NT2/D1 (cell line): ENCODE results near the gene PKHD1.
"Not testable (repeated sequence)": the region's sequence is repeated elsewhere in the genome, so short reads cannot be mapped to it uniquely, and the experiment has no call there.

Source experiments
- DNase-seq: peaks from one replicate; pipeline ENCODE4 v3.0.0-alpha.2; 2011; ENCODE audit warnings: low read depth, low spot score
- H3K27me3 ChIP-seq: 2 replicates; pipeline ENCODE4 v1.6.0; 2011; ENCODE audit warnings: mild to moderate bottlenecking; ENCODE audit not compliant: insufficient read length, insufficient read depth
- H3K36me3 ChIP-seq: 2 replicates; pipeline ENCODE4 v1.6.1; 2011; ENCODE audit warnings: mild to moderate bottlenecking, low read length, mixed read lengths; ENCODE audit not compliant: insufficient read depth, insufficient read length
- H3K4me1 ChIP-seq: 2 replicates; pipeline ENCODE4 v1.5.1; 2011; ENCODE audit not compliant: insufficient read depth, insufficient read length
- H3K4me3 ChIP-seq: 2 replicates; pipeline ENCODE4 v1.5.1; 2011; ENCODE audit warnings: low read depth; ENCODE audit not compliant: insufficient read length
- H3K9ac ChIP-seq: 2 replicates; pipeline ENCODE4 v1.6.0; 2011; ENCODE audit warnings: low read depth; ENCODE audit not compliant: insufficient read length
- H3K9me3 ChIP-seq: 2 replicates; pipeline ENCODE4 v1.5.1; 2011; ENCODE audit warnings: mild to moderate bottlenecking, low read length; ENCODE audit not compliant: insufficient read depth
- SUZ12 ChIP-seq: IDR thresholded peaks from 2 replicates; pipeline ENCODE4 v1.6.1; 2011; ENCODE audit not compliant: insufficient read length, insufficient read depth; ENCODE audit errors: extremely low read depth
- YY1 ChIP-seq: IDR thresholded peaks from 2 replicates; pipeline ENCODE4 v1.6.1; 2011; ENCODE audit not compliant: insufficient read length, insufficient read depth
- ZNF274 ChIP-seq: IDR thresholded peaks from 2 replicates; pipeline ENCODE4 v1.6.1; 2011; ENCODE audit warnings: mild to moderate bottlenecking, low read depth, low read length

The PKHD1 gene

DNA sequence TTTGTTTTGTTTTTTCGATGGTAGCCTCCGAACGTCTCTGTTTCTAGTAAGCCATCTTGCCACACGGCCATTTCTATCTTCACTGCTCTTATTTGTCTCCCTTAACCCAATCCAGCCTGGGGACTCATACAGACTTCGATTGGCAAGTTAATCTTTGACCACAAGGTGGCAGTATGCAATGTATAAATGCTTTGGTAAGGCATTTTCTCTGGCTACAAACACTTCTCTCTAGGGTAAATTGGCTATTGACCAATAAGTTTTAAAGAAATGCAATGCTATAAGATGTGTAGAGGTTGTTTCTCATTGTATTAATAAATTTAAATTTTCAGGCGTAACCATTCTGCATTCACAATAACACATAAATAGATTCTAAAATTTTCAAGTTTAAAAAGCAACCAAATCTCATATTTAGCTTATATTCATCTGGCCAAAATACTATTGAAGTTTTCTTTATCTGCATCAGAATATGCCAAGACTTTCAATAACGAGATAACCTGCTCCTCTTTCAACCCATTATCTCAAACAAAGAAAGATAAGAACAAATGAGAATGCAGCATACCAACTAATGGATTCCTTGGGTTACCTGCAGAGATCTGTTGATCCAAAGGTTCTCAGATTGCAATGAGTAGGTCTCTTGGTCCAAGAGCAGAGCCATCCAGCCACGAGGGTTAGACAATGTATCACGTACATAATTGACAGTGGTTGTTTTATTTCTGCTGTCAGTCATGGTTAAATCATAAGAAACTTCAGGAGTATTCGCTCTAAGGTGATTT, 231.9 kb downstream of the PKHD1 start:
- no peak for TF ChIP-seq YY1
- TF ChIP-seq ZNF274, result no peak
- TF ChIP-seq SUZ12, result no peak
- Histone ChIP-seq H3K27me3 (no peaks in the 10 kb centered on the region), H3K9ac (no peak overlapping the region), H3K4me3 (no peak overlapping the region), H3K36me3 (no peaks in the 10 kb centered on the region), H3K4me1 (no peaks in the 10 kb centered on the region), H3K9me3 (no peaks in the 10 kb centered on the region)
- DNase-seq, result peak; percentile 70

DNA sequence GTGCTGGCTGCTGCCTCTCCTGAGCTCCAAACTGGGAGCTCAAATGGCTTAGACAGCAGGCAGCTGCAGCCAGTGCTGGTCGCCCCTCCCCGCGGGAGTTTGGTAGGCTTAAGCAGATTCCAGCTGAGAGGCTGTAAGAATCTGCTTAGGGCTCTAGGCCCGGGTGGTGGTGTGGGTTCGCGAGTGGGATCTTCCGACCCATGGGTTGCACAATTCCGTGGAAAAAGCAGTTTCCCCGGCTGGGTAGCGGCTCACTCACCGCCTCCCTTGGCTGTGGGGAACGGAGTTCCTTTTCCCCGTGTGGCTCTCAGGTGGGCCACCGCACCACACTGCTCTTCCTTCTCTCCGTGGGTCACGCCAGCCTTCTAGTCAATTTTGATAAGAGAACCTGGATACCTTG, 232.5 kb downstream of the PKHD1 start:
- Histone ChIP-seq H3K4me3 (no peak overlapping the region), H3K9ac (no peak overlapping the region), H3K36me3 (no peaks in the 10 kb centered on the region), H3K9me3 (no peaks in the 10 kb centered on the region), H3K4me1 (no peaks in the 10 kb centered on the region), H3K27me3 (no peaks in the 10 kb centered on the region)
- TF ChIP-seq ZNF274, result no peak
- TF ChIP-seq YY1, result no peak
- TF ChIP-seq SUZ12, result no peak
- no peak for DNase-seq

DNA sequence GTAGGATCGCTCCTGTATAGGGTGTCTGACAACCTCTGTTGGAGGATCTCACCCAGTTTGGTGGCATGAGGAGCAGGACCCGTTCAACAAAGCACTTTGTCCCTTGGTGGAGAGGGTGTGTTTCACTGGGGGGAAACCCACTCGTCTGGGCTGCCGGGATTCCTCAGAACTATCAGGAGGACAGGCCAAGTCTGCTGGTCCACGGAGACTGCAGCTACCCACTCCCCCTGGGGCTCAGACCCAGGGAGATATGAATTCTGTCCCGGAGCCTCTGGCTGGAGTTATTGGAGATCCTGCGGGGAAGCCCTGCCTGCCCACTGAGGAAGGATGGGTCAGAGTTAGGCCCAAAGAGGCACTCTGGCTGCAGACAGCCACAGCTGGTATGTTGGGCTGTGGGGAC, 233.1 kb downstream of the PKHD1 start:
- Histone ChIP-seq H3K9ac (no peak overlapping the region), H3K27me3 (no peaks in the 10 kb centered on the region)

DNA sequence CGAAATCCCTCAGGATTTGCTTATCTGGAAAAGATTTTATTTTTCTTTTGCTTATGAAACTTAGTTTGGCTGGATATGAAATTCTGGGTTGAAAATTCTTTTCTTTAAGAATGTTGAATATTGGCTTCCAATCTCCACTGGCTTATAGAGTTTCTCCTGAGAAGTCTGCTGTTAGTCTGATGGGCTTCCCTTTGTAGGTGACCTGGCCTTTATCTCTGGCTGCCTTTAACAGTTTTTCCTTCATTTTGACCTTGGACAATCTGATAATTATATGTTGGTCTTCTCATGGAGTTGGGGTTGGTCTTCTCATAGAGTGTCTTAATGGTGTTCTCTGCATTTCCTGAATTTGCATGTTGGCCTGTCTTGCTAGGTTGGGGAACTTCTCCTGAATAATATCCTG, 234.3 kb downstream of the PKHD1 start:
- not testable (repeated sequence) for H3K9me3 ChIP-seq

More for the DNA sequence above, 233.1 kb downstream of the PKHD1 start:
- no peak for DNase-seq
- TF ChIP-seq YY1 (no peak), ZNF274 (no peak), SUZ12 (no peak)
- no peaks in the 10 kb centered on the region for H3K4me1 ChIP-seq
- no peak overlapping the region for H3K4me3 ChIP-seq
- no peaks in the 10 kb centered on the region for H3K9me3 ChIP-seq
- H3K36me3 ChIP-seq, result no peaks in the 10 kb centered on the region

DNA sequence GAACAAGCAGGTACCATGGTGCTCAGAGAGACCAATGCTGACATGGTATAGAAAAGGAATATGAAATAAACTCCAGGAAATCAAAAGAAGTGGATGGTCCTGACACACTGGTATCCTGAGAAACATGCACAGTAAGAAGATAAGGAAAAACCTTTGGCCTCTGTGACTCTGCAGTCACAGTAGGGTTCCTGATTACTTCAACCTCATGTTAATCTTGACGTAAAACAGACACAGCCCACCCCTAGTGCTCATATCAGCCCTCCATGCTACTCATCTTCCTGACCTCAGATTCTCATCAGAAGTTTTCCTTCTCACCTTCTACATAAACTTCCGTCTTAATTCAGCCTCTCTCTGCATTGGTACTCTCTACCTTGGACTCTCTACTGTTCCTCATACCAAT, 240.9 kb downstream of the PKHD1 start:
- Histone ChIP-seq H3K9ac (no peak overlapping the region), H3K36me3 (no peaks in the 10 kb centered on the region), H3K4me3 (no peak overlapping the region), H3K9me3 (no peaks in the 10 kb centered on the region), H3K4me1 (peaks cover 2% of the 10 kb centered on the region), H3K27me3 (no peaks in the 10 kb centered on the region)
- no peak for DNase-seq
- no peak for TF ChIP-seq ZNF274

More for the DNA sequence above, 234.3 kb downstream of the PKHD1 start:
- H3K36me3 ChIP-seq, DNase-seq, H3K27me3 ChIP-seq, H3K9ac ChIP-seq, H3K4me3 ChIP-seq, H3K4me1 ChIP-seq: not testable (repeated sequence)

DNA sequence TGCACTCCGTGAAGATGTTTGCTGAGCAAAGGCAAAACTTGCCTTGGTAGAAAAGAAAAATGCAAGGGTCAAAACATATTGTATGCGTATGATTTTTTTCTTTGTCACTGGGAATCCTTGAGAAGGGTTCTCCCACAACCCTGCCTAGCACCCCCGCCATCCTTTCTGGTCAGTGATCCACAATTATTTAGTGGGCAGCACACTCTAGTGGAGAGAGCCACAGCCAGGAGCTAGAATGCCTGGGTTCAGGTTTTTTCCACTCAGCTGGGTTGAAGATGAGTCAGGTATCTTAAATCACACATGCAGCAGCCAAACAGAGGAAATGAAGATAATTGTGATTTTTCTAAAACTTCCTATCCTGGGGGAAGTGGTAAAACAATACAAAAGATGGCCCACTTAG, 243.1 kb downstream of the PKHD1 start:
- H3K4me3 ChIP-seq, result no peak overlapping the region
- H3K4me1 ChIP-seq, result peaks cover 2% of the 10 kb centered on the region
- DNase-seq, result no peak
- TF ChIP-seq ZNF274 (no peak), SUZ12 (no peak), YY1 (no peak)
- no peaks in the 10 kb centered on the region for H3K36me3 ChIP-seq
- no peak overlapping the region for H3K9ac ChIP-seq
- H3K9me3 ChIP-seq, result no peaks in the 10 kb centered on the region
- no peaks in the 10 kb centered on the region for H3K27me3 ChIP-seq

DNA sequence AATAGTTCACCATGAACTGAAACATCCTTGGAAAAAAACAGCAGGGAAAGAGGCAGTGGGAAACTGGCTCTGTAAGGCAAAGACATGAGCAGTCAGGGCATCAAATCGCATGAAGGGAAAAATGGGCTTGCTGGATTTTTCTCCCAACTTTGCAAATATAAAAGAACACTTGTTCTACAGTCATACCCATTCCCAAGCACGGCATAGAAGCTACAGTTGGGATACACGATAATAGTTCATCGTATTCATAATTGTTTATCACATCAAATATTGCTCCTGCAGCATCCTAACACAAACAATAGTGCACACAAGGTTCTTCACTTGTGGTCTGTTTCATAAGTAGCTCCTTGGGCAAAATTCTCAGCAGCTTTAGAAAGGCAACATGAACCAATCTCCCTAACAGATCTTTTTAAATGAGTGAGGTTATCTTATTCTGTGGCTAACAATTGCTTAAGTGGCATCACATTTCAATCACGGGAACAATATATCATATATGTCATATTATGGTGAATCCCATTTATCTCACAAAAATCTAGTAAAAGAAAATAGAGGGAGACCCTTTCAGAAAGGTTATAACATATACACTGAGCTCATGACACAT, 243.9 kb downstream of the PKHD1 start:
- H3K27me3 ChIP-seq, result no peaks in the 10 kb centered on the region
- no peak overlapping the region for H3K9ac ChIP-seq
- no peak overlapping the region for H3K4me3 ChIP-seq
- H3K4me1 ChIP-seq, result peaks cover 2% of the 10 kb centered on the region
- TF ChIP-seq ZNF274 (no peak), YY1 (no peak), SUZ12 (no peak)
- DNase-seq, result no peak
- no peaks in the 10 kb centered on the region for H3K9me3 ChIP-seq
- no peaks in the 10 kb centered on the region for H3K36me3 ChIP-seq
